ENCODE results near the gene PPP2R1B.
"Not testable (repeated sequence)": the region's sequence is repeated elsewhere in the genome, so short reads cannot be mapped to it uniquely, and the experiment has no call there.

Gene PPP2R1B

GRCh38 chr11:111724615-111725129 lies 41.5 kb downstream of the PPP2R1B start:
- DNase-seq: no peak

GRCh38 chr11:111723595-111723994 lies 42.6 kb downstream of the PPP2R1B start:
- no peak for DNase-seq

- no peak for DNase-seq
These were observed 43.7 kb downstream of the PPP2R1B start for GRCh38 chr11:111722501-111722900.

GRCh38 chr11:111720801-111721494 lies 45.2 kb downstream of the PPP2R1B start:
- no peak for DNase-seq

- no peak for DNase-seq
These were observed 46.8 kb downstream of the PPP2R1B start for GRCh38 chr11:111719379-111719778.

GRCh38 chr11:111718859-111719258 lies 47.3 kb downstream of the PPP2R1B start:
- no peak for DNase-seq

- DNase-seq: no peak
These were observed 47.8 kb downstream of the PPP2R1B start for GRCh38 chr11:111718436-111718835.

GRCh38 chr11:111717660-111718059 lies 48.5 kb downstream of the PPP2R1B start:
- DNase-seq: not testable (repeated sequence)

- no peak for DNase-seq
These were observed 50.9 kb downstream of the PPP2R1B start for GRCh38 chr11:111715142-111715816.

GRCh38 chr11:111714522-111714921 lies 51.7 kb downstream of the PPP2R1B start:
- DNase-seq: no peak

- DNase-seq: no peak
These were observed 58.5 kb downstream of the PPP2R1B start for GRCh38 chr11:111707691-111708067.

- DNase-seq: no peak
These were observed 59.0 kb downstream of the PPP2R1B start for GRCh38 chr11:111707039-111707690.

- no peak for DNase-seq
These were observed 62.6 kb downstream of the PPP2R1B start for GRCh38 chr11:111703576-111703975.

GRCh38 chr11:111702623-111703022 lies 63.6 kb downstream of the PPP2R1B start:
- DNase-seq: no peak

- DNase-seq: no peak
These were observed 66.0 kb downstream of the PPP2R1B start for GRCh38 chr11:111700162-111700561.

- no peak for DNase-seq
These were observed 66.5 kb downstream of the PPP2R1B start for GRCh38 chr11:111699579-111700156.

GRCh38 chr11:111698852-111699559 lies 67.2 kb downstream of the PPP2R1B start:
- DNase-seq: no peak

GRCh38 chr11:111697933-111698371 lies 68.2 kb downstream of the PPP2R1B start:
- DNase-seq: no peak

- no peak for DNase-seq
These were observed 69.6 kb downstream of the PPP2R1B start for GRCh38 chr11:111696556-111696955.

GRCh38 chr11:111694851-111695250 lies 71.3 kb downstream of the PPP2R1B start:
- DNase-seq: no peak

- no peak for DNase-seq
These were observed 72.8 kb downstream of the PPP2R1B start for GRCh38 chr11:111693224-111693937.

GRCh38 chr11:111691741-111692140 lies 74.4 kb downstream of the PPP2R1B start:
- no peak for DNase-seq
